ENCODE data around the gene TNFSF8. TPM values are rescaled to one million over a fixed set of nuclear protein-coding genes. Genes with fewer than 3 reads are reported as not detected.

TNFSF8 gene
- total RNA-seq, 2 experiments from 2014 or later, result 70.9 to 71.6 TPM

DNA sequence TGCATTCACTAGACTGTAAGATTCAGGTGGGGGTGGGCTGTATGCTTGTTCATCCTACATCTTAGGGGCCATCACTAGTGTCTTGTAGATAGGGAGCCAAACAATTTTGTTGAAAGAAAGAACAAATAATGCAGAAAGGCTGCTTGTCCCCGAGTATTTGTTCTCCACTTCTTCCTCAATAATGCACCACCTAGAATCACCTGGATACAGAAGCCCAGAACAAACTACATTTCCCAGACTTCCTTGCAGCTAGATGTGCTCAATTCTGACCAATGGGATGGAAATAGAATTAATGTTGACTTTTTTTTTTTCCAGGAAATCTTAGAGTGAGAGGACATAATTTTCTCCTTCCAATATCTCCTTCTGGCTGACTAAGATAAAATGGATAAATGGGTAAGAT, 38.9 kb upstream of the TNFSF8 start:
- Mint-ChIP-seq H3K4me3 (no peak overlapping the region), H3K27me3 (no peaks in the 10 kb centered on the region), H3K4me1 (ENCODE audit: low read depth) (peaks cover 22% of the 10 kb centered on the region), H3K27ac (no peak overlapping the region), H3K9me3 (no peaks in the 10 kb centered on the region), H3K36me3 (ENCODE audit: low read depth) (no peaks in the 10 kb centered on the region)
- POLR2A ChIA-PET, result no interaction called here
- CTCF ChIA-PET, result no interaction called here
- Histone ChIP-seq H3K27me3 (ENCODE audit: control insufficient read depth in 1 of 2, insufficient read depth in 2 of 2, low read length in 2 of 2) (no peaks in the 10 kb centered on the region), H3K4me1 (ENCODE audit: insufficient read depth, low read length) (peaks cover 6% of the 10 kb centered on the region), H3K9me3 (ENCODE audit: control insufficient read depth in 1 of 2, insufficient read depth in 1 of 2, low read length in 2 of 2) (no peaks in the 10 kb centered on the region), H3K27ac (ENCODE audit: low read depth in 1 of 2, low read length in 2 of 2) (no peak overlapping the region), H3K4me3 (ENCODE audit: low read length) (no peak overlapping the region), H3K36me3 (ENCODE audit: insufficient read depth, low read length) (no peaks in the 10 kb centered on the region)
- ATAC-seq (ENCODE audit: poor library complexity) (no peak), DNase-seq (no peak)
- TF ChIP-seq, protein P1, sequence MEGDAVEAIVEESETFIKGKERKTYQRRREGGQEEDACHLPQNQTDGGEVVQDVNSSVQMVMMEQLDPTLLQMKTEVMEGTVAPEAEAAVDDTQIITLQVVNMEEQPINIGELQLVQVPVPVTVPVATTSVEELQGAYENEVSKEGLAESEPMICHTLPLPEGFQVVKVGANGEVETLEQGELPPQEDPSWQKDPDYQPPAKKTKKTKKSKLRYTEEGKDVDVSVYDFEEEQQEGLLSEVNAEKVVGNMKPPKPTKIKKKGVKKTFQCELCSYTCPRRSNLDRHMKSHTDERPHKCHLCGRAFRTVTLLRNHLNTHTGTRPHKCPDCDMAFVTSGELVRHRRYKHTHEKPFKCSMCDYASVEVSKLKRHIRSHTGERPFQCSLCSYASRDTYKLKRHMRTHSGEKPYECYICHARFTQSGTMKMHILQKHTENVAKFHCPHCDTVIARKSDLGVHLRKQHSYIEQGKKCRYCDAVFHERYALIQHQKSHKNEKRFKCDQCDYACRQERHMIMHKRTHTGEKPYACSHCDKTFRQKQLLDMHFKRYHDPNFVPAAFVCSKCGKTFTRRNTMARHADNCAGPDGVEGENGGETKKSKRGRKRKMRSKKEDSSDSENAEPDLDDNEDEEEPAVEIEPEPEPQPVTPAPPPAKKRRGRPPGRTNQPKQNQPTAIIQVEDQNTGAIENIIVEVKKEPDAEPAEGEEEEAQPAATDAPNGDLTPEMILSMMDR (IDR thresholded peaks at IDR 0.05), result no peak
- intact Hi-C loops (cut with DNase I, micrococcal nuclease), result no loop called here

DNA sequence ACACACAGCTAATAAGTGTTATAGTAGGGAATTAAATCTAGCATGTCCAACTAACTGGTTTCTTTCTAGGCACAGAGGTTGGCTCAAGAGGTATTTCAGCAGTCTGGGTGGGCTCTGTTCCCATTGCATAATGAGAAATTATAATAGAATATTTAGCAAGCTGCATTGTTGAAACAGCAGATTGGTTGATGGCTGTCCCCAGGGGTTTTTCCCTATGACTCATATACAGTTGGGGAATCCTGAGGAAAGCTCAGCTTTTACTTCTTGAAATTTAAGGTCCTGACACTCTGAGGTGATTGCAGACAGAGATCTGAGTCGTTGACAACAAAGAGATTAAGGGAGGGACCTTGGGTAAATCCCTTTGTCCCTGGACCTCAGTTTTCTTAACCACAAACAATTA, 38.3 kb upstream of the TNFSF8 start:
- ATAC-seq (ENCODE audit: poor library complexity) (no peak), DNase-seq (peak in 3 of 14 experiments; percentile 17 to 72 (median 63))
- ChIA-PET CTCF (no interaction called here), POLR2A (interaction anchor here (0.9 kb wide), 1 partner anchor 39 kb away, joined by 3 read pairs; the partner anchor contains the start of gene TNFSF8)
- Histone ChIP-seq H3K4me3 (ENCODE audit: low read length) (no peak overlapping the region), H3K27ac (ENCODE audit: low read depth in 1 of 2, low read length in 2 of 2) (no peak overlapping the region), H3K27me3 (ENCODE audit: control insufficient read depth in 1 of 2, insufficient read depth in 2 of 2, low read length in 2 of 2) (no peaks in the 10 kb centered on the region), H3K4me1 (ENCODE audit: insufficient read depth, low read length) (peaks cover 6% of the 10 kb centered on the region), H3K36me3 (ENCODE audit: insufficient read depth, low read length) (no peaks in the 10 kb centered on the region), H3K9me3 (ENCODE audit: control insufficient read depth in 1 of 2, insufficient read depth in 1 of 2, low read length in 2 of 2) (no peaks in the 10 kb centered on the region)
- H3K9me3 Mint-ChIP-seq, result peaks cover 3% of the 10 kb centered on the region
- TF ChIP-seq, protein P1 (IDR thresholded peaks at IDR 0.05), result no peak
- H3K36me3 Mint-ChIP-seq (ENCODE audit: low read depth), result no peaks in the 10 kb centered on the region
- H3K27me3 Mint-ChIP-seq, result no peaks in the 10 kb centered on the region
- H3K27ac Mint-ChIP-seq, result no peak overlapping the region
- no peak overlapping the region for H3K4me3 Mint-ChIP-seq
- peaks cover 22% of the 10 kb centered on the region for H3K4me1 Mint-ChIP-seq (ENCODE audit: low read depth)
- intact Hi-C loops (cut with DNase I, micrococcal nuclease), result no loop called here

DNA sequence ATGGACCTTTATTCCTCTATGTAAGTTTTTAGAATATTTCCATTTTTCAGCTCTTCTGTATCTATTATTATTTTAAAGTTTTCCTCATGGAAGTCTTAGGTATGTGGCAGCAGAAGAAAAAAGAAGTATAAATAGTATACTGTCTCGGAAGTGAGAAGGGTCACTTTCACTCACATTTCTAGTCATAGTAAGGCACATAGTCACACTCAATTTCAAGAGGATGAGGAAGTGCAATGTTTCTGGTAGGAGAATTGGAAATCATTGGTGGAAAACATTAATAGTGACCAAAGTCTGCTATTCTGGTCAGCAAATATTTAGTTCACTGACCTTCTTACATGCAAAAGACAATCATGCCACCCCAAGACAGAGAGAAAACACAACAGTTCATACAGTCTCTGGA, 35.2 kb upstream of the TNFSF8 start:
- H3K9me3 Mint-ChIP-seq, result peaks cover 4% of the 10 kb centered on the region
- no peaks in the 10 kb centered on the region for H3K36me3 ChIP-seq (ENCODE audit: insufficient read depth, low read length)
- H3K9me3 ChIP-seq (ENCODE audit: control insufficient read depth in 1 of 2, insufficient read depth in 1 of 2, low read length in 2 of 2), result peaks cover 7% of the 10 kb centered on the region in 2 experiments
- H3K4me3 ChIP-seq (ENCODE audit: low read length), result no peak overlapping the region
- peaks cover 8% of the 10 kb centered on the region for H3K36me3 Mint-ChIP-seq (ENCODE audit: low read depth)
- ChIA-PET POLR2A (no interaction called here), CTCF (no interaction called here)
- H3K4me3 Mint-ChIP-seq, result no peak overlapping the region
- no peaks in the 10 kb centered on the region for H3K27me3 ChIP-seq (ENCODE audit: control insufficient read depth in 1 of 2, insufficient read depth in 2 of 2, low read length in 2 of 2)
- TF ChIP-seq, protein P1 (IDR thresholded peaks at IDR 0.05), result no peak
- intact Hi-C loops (cut with DNase I, micrococcal nuclease), result no loop called here
- no peak for DNase-seq
- peaks cover 22% of the 10 kb centered on the region for H3K4me1 Mint-ChIP-seq (ENCODE audit: low read depth)
- ATAC-seq (ENCODE audit: poor library complexity), result no peak
- no peak overlapping the region for H3K27ac ChIP-seq (ENCODE audit: low read depth in 1 of 2, low read length in 2 of 2)
- no peaks in the 10 kb centered on the region for H3K27me3 Mint-ChIP-seq
- peaks cover 6% of the 10 kb centered on the region for H3K4me1 ChIP-seq (ENCODE audit: insufficient read depth, low read length)
- H3K27ac Mint-ChIP-seq, result no peak overlapping the region

Data from CD4-positive, alpha-beta T cell (primary cell).